ENCODE data around the gene SERTAD1.
"Not testable (repeated sequence)": the region's sequence is repeated elsewhere in the genome, so short reads cannot be mapped to it uniquely, and the experiment has no call there.

The SERTAD1 gene

DNA sequence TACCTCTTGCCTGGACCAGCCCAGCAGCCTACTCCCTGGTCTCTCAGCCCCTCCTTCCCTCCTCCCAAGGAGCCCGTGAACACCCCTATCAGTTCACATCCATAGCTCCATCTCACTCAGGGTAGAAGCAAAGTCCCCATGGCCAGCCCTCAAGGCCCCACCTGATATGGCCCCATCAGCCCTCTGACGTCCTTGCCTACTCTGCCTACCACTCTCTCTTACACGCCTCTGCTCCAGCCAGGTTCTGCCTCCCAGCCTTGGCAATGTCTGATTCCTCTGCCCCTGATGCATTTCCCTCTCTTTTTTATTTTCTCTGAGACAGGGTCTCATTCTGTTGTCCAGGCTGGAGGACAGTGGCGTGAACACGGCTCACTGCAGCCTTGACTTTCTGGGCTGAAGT, 26.2 kb upstream of the SERTAD1 start:
- in situ Hi-C loops (cut with HindIII; ENCODE audit: low sequenced_read_pairs): no loop called here

DNA sequence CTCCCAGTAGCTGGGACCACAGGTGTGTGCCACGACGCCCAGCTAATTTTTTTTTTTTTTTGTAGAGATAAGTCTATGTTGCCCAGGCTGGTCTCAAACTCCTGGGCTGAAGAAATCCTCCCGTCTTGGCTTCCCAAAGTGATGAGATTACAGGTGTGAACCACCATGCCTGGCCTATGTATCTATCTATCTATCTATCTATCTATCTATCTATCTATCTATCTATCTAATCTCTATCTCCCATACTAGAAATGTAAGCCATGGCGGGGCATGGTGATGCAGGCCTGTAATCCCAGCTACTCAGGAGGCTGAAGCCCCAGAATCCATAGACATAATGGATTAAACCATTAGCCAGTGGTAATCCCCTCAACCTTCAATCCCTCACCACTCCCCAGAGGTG, 24.9 kb upstream of the SERTAD1 start:
- in situ Hi-C loops (cut with HindIII; ENCODE audit: low sequenced_read_pairs): no loop called here

DNA sequence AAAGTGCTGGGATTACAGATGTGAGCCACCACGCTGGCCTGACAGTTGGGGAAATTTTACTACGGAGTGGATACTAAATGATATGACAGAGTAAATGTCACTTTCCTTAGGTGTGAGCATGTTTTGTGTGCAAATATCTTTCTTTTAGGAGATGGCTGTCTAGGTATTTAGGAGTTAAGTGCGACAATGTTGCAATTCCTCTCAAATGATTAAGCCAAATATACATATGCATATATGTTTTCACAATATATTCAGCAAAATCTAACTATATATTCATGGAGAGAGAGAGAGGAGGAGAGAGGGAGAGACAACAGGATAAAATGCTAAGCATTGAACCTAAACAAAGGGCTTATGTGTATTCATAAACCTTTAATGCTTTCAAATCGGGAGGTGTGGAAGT, 23.7 kb upstream of the SERTAD1 start:
- in situ Hi-C loops (cut with HindIII; ENCODE audit: low sequenced_read_pairs): no loop called here

DNA sequence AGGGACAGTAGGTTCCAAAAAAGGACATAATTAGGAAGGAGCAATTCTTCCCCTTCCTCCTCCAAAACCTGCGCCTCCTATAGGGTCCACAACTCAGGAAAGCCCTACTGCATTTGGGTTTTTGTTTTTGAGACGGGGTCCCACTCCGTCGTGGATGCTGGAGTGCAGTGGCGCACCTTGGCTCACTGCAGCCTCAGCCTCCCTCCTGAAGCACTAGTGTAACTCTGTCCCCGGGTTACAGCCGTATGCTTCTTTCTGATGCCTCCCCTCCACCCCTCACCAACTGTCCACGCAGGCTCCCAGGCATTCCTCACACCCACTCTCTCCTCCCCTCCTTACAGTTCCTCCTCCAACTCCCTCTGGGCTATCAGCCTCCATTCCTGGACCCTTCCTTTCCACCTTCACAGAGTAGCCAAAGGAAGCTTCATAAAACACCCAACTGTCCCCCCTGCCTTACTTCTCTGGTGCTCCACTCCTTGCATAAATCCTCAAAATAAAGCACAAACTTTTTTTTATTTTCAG, 20.5 kb upstream of the SERTAD1 start:
- in situ Hi-C loops (cut with HindIII; ENCODE audit: low sequenced_read_pairs): no loop called here

- in situ Hi-C loops (cut with HindIII; ENCODE audit: low sequenced_read_pairs): no loop called here
These were observed 20.0 kb upstream of the SERTAD1 start for GRCh38 chr19:40445780-40446262.

GRCh38 chr19:40444825-40445312, 19.1 kb upstream of the SERTAD1 start:
- in situ Hi-C loops (cut with HindIII; ENCODE audit: low sequenced_read_pairs): no loop called here

DNA sequence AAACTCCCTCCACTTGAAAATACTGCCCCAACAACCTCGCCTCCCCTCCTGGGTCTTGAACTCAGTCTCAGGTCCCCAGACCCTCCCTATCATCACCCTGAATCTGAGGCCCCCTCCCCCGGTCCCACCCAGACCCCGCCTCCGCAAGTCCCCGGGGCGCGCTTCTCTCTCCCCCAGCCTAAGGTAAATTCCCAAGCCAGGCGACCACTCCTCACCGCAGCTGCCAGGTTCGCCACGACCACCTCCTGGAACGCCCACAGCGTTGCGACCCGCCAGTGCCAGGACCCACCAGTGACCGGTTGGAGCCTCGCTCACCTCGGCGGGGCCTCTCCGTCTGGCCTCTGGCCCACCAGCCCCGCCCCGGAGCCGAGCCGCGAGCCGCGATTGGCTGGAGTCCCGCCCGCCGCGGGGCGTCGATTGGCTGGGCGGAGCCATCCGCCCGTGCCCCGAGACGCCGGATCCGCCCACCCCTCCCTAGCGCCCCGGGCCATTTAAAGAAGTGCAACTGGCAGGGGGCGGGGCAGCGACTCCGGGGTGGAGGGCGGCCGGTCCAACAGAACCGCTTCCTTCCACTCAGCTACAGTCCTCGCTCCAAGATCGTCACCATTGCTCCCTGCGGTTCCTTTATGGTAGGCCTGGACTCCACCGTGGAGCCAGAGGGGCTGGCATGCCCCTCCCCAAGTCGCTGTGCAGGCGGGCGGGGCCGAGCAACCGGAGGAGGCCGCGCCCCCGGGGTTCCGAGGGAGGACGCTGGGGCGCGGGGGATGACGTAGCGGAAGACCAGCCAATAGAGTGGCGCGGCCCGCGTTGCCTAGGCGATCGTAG, 18.4 kb upstream of the SERTAD1 start, which contains the start of gene SERTAD3:
Gene SERTAD3, minus strand, starts transcription at position 336 of the 825 bp plus-strand sequence. CDS start 2,255 bp downstream, outside the sequence.
- in situ Hi-C loops (cut with HindIII; ENCODE audit: low sequenced_read_pairs): no loop called here

- in situ Hi-C loops (cut with HindIII; ENCODE audit: low sequenced_read_pairs): no loop called here
These were observed 17.6 kb upstream of the SERTAD1 start for GRCh38 chr19:40443131-40443999.

DNA sequence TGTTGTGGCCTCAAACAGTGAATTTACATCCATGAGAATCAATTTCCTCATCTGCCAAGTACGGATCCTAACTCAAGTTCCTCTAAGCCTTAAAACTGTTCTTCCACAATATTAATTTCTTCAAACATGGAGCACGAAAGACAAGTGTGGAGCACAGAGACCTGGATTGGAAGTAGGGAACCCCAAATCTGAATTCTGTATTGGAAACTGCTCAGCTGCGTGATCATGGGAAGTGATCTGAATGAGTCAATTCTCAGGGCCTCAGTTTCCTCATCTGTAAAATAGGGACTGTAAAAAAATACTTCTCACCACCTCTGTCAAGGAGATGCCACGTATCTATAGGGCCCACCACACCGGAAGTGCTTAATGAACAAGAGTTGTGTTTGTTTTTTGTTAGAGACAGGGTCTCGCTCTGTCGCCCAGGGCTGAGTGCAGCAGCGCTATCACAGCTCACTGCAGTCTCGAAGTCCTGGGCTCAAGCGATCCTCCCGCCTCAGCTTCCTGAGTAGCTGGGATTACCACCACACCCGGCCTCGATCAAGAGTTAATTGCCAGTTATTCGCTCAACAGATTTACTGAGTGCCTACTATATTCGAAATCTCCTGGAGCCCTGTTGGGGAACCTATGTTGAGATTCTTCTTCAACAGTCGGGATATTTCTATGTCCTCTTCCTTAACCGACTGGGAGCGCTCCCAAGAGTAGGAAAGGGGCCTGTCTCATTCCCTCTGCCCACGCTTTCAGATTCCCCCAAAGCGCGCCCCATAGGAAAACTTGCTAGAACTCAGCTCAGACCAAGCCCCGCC, 16.7 kb upstream of the SERTAD1 start:
- in situ Hi-C loops (cut with HindIII; ENCODE audit: low sequenced_read_pairs): no loop called here

- in situ Hi-C loops (cut with HindIII; ENCODE audit: low sequenced_read_pairs): no loop called here
These were observed 16.0 kb upstream of the SERTAD1 start for GRCh38 chr19:40441719-40442253.

DNA sequence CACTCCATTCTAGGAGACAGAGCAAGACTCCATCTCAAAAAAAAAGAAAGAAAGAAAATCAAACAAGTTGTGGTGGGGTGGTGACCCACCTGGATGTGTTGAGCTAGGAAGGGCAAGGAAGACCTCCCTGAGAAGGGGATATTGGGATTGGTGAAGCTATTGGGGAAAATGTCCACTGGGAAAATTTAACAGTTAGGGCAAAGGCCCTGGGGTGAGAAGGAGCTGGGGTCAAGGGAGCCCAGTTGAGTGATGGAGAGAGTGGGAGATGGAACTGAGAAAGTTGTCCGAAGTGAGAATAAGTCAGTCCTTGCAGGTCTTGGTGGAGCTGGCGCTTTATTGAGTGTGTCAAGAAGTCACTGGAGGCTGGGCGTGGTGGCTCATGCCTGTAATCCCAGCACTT, 12.5 kb upstream of the SERTAD1 start:
- in situ Hi-C loops (cut with HindIII; ENCODE audit: low sequenced_read_pairs): no loop called here

DNA sequence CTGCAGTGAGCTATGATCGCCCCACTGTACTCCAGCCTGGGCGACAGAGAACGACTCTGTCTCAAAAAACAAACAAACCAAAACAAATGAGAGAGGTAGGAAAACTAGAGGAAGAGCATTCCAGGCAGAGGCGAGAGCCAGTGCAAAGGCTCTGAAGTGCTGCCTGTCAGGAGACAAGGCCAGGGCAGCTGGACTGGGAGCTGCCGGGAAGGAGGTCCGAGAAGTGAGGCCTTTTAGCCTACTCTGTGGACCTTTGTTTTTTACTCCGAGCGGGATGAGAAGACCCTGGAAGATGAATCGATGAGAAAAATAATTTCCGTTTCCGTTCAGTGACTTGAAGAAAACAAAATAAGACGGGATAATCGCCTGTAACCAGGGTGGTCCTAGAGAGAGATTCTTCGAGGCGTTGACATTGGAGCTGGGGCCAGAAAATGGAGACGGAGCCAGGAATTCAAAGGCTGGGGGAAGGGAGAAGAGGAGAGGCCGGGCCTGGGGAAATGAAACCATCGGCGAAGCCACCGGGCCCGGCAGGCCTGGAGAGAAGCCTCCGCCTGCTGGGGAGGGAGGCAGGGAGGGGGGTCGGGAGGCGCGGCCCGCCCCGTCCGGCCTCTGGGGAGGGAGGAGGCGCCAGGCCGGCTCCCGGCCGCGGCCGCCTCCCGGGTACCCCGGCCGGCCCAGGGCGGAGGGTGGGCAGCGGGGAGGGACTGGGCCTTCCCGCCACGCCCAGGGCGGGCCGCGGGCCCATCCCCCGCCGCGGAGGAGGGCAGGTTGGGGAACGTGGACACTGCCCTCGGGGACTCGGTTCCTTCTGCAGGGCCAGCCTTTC, 7.8 kb upstream of the SERTAD1 start:
- in situ Hi-C loops (cut with HindIII; ENCODE audit: low sequenced_read_pairs): no loop called here

DNA sequence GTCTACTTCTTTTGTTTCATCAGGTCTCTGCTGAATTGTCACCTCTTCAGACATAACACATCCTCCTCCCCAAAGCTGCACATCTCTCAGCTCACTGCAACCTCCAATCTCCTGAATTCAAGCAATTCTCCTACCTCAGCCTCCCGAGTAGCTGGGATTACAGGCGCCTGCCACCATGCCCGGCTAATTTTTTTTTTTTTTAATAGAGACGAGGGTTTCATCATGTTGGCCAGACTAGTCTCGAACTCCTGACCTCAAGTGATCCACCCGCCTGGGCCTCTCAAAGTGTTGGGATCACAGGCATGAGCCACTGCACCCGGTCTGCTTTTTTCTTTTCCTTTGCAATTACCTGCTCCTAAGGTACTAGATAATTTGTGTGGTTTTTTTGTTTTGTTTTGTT, 7.0 kb upstream of the SERTAD1 start:
- in situ Hi-C loops (cut with HindIII; ENCODE audit: low sequenced_read_pairs): not testable (repeated sequence)

DNA sequence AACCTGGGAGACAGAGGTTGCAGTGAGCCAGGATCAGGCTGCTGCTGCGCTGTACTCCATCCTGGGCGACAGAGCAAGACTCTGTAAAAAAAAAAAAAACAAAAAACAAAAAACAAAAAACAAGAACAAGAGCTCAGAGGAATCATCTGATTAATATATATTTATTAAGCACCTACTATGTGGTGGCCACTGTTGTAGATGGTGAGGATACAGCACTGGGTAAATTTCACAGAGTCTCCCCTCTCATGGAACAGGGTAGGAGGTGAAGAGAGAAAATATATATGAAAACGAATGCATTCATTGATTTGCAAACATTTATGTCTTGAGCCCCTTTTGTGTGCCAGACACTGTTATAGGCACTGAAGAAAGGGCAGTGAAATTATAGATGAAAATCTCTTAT, 5.9 kb upstream of the SERTAD1 start:
- in situ Hi-C loops (cut with HindIII; ENCODE audit: low sequenced_read_pairs): no loop called here

DNA sequence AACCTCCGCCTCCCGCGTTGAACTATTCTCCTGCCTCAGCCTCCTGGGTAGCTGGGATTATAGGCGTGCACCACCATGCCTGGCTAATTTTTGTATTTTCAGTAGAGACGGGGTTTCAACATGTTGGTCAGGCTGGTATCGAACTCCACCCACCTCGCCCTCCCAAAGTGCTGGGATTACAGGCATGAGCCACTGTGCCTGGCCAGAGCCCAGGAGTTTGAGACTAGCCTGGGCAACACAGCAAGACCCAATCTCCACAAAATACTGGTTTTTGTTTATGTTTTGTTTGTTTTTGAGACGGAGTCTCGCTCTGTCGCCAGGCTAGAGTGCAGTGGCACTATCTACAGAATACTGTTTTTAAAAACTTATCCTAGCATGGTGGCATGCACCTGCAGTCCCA, 4.5 kb upstream of the SERTAD1 start:
- in situ Hi-C loops (cut with HindIII; ENCODE audit: low sequenced_read_pairs): not testable (repeated sequence)

DNA sequence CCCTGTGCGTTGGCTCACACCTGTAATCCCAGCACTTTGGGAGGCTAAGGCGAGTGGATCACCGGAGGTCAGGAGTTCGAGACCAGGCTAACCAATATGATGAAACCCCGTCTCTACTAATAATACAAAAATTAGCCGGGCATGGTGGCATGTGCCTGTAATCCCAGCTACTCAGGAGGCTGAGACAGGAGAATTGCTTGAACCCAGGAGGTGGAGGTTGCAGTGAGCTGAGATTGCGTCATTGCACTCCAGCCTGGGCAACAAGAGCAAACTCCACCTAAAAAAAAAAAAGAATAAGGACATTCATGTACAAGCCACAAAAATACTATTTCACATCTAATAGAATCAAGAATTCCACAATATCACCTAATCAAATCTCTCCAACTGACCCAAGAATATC, 2.4 kb upstream of the SERTAD1 start:
- in situ Hi-C loops (cut with HindIII; ENCODE audit: low sequenced_read_pairs): not testable (repeated sequence)

DNA sequence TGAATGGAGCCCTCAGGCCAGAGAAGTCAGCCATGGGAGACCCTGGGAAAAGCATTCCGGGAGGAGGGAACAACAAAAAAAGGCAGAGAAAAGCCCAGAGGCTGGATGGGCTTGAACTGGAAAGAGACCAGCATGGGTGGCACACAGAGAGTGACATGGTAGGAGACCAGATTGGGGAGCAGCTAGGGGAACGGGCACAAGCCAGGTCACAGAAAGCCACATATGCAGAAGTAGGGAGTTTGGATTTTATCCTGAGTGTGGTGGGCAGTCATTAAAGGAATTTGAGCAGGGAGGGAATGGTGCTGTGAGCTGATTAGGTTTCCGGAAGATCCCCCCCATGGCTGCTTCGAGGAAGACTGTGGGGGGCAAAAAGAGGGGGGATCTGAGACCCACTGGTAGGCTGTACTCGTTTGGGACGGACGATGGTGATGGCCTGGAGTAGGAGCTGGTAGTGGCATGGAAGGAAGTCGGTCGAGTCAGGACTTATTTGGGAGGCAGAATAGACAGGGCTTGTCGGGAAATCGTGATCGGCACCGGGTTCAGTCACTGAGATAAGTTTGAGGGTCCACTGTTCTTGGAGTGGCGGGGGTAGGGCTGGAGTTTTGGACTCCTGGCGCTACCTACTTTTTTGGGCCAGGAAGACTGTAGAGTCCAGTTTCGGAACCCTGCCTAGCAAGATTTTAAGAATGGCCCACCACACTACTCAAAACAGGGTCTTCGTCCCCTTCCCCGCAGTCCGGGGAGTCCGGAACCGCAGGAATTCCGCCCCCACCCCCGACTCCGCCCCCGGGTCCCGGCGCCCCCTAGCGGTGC, 949 bp downstream of the SERTAD1 start:
- in situ Hi-C loops (cut with HindIII; ENCODE audit: low sequenced_read_pairs): no loop called here

GRCh38 chr19:40423938-40424337, 1.9 kb downstream of the SERTAD1 start:
- in situ Hi-C loops (cut with HindIII; ENCODE audit: low sequenced_read_pairs): no loop called here

All from DLD1 (cell line).